Thyroid gland (tissue), 4 donors: ENCODE data around the gene PRR3.

Experiments
- POLR2A ChIP-seq, 2 donors: fragments of 450-650 bp; IDR thresholded peaks; one replicate each; pipeline ENCODE4 v1.6.1; 2017; ENCODE audit warnings: antibody characterized with exemption in 2 of 2, mild to moderate bottlenecking in 2 of 2, moderate library complexity in 1 of 2
- TF ChIP-seq, protein P1 (sequence below), 6 experiments: fragments of 200-600 bp in 3 of 6; fragments of 450-650 bp in 3 of 6; sonication (generic) in 3 of 6; IDR thresholded peaks; one replicate each; pipeline ENCODE4 v1.5.1; 2016 to 2019; ENCODE audit warnings: antibody characterized with exemption in 6 of 6, mild to moderate bottlenecking in 2 of 6, inconsistent platforms in 1 of 6, moderate library complexity in 1 of 6

DNA sequence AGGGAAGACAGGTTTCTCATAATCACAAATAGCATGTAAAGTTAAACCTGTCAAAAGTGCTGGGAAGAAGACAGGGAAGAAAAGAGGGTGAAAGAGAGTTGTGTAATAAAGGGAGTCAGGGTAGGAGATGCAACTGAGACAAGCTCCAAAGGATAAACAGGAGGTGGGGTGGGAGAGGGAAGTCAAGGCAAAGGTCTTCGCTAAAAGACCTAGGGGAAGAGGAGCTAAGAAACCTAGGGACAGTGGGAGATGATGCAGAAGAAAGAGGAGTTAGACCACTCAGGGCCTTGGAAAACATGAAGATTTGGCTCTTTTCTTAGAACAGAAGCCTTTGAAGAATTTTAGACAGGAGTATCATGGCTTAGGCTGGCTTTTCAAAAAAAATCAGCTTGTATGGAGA lies 7.0 kb downstream of the PRR3 start:
- TF ChIP-seq, protein P1, sequence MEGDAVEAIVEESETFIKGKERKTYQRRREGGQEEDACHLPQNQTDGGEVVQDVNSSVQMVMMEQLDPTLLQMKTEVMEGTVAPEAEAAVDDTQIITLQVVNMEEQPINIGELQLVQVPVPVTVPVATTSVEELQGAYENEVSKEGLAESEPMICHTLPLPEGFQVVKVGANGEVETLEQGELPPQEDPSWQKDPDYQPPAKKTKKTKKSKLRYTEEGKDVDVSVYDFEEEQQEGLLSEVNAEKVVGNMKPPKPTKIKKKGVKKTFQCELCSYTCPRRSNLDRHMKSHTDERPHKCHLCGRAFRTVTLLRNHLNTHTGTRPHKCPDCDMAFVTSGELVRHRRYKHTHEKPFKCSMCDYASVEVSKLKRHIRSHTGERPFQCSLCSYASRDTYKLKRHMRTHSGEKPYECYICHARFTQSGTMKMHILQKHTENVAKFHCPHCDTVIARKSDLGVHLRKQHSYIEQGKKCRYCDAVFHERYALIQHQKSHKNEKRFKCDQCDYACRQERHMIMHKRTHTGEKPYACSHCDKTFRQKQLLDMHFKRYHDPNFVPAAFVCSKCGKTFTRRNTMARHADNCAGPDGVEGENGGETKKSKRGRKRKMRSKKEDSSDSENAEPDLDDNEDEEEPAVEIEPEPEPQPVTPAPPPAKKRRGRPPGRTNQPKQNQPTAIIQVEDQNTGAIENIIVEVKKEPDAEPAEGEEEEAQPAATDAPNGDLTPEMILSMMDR (IDR thresholded peaks at IDR 0.05) = no peak
- no peak for TF ChIP-seq POLR2A (IDR thresholded peaks at IDR 0.05)
